Vagina (tissue), 2 donors: ENCODE data around the gene COL18A1. TPM values are rescaled to one million over a fixed set of nuclear protein-coding genes. Genes with fewer than 3 reads are reported as not detected.

Experiments used
- DNase-seq, 2 donors: peaks; one replicate each; pipeline ENCODE4 v3.0.0-alpha.2; 2017; ENCODE audit errors: extremely low spot score in 2 of 2
- H3K27ac ChIP-seq: fragments of 200-600 bp; sonication (generic); one replicate; pipeline ENCODE4 v1.5.1; 2019
- H3K27me3 ChIP-seq: fragments of 200-600 bp; sonication (generic); one replicate; pipeline ENCODE4 v1.5.1; 2019
- H3K36me3 ChIP-seq, 2 donors: fragments of 200-600 bp; sonication (generic); one replicate each; pipeline ENCODE4 v1.5.1; 2017 to 2019
- H3K4me1 ChIP-seq: fragments of 200-600 bp; sonication (generic); one replicate; pipeline ENCODE4 v1.5.1; 2019
- H3K4me3 ChIP-seq, 2 donors: fragments of 200-600 bp; sonication (generic); 1 replicate in 1 of 2; 2 replicates in 1 of 2; pipeline ENCODE4 v1.5.1; 2016 to 2019
- H3K9me3 ChIP-seq: fragments of 200-600 bp; sonication (generic); one replicate; pipeline ENCODE4 v1.5.1; 2019
- CTCF ChIP-seq, 3 experiments: fragments of 450-650 bp in 2 of 3; fragments of 200-600 bp in 1 of 3; sonication (generic) in 1 of 3; IDR thresholded peaks; one replicate each; pipeline ENCODE4 v1.5.1; 2017 to 2019; ENCODE audit warnings: antibody characterized with exemption in 3 of 3, mild to moderate bottlenecking in 2 of 3, moderate library complexity in 2 of 3
- POLR2A ChIP-seq, 2 donors: fragments of 450-650 bp; IDR thresholded peaks; one replicate each; pipeline ENCODE4 v1.6.1; 2017; ENCODE audit warnings: antibody characterized with exemption in 2 of 2, mild to moderate bottlenecking in 2 of 2, moderate library complexity in 2 of 2
- POLR2AphosphoS5 ChIP-seq, 2 donors: sonication (generic); formaldehyde crosslinking; IDR thresholded peaks; one replicate each; pipeline ENCODE4 v1.9.0; 2017; ENCODE audit warnings: antibody characterized with exemption in 2 of 2, mild to moderate bottlenecking in 2 of 2, low read depth in 1 of 2; ENCODE audit not compliant: insufficient read depth in 1 of 2
- intact Hi-C: fragments of 100-400 bp; cut with DNase I; formaldehyde crosslinking; loops from one replicate; pipeline ENCODE4 v1.15.1; 2023
- total RNA-seq: library from RNA; depleted of rRNA; stranded (reverse); fragments of >200 nt; gene quantifications from one replicate; pipeline ENCODE4 v1.2.3, GENCODE V29; 2016

The COL18A1 gene
- total RNA-seq, 1 donor from 2014 or later, result 86.7 TPM

- TF ChIP-seq POLR2A (IDR thresholded peaks at IDR 0.05) (no peak), POLR2AphosphoS5 (IDR thresholded peaks at IDR 0.05; ENCODE audit: insufficient read depth in 1 of 2, low read depth in 1 of 2) (no peak), CTCF (IDR thresholded peaks at IDR 0.05) (no peak)
- H3K9me3 ChIP-seq, result peaks cover 22% of the 10 kb centered on the region
- H3K36me3 ChIP-seq, result no peaks in the 10 kb centered on the region
- intact Hi-C loops, result no loop called here
- H3K27me3 ChIP-seq, result no peaks in the 10 kb centered on the region
- no peaks in the 10 kb centered on the region for H3K4me1 ChIP-seq
- H3K4me3 ChIP-seq, result no peak overlapping the region
- DNase-seq, result no peak
- no peak overlapping the region for H3K27ac ChIP-seq
These were observed 113.8 kb downstream of the COL18A1 start for GRCh38 chr21:45518742-45519141.

GRCh38 chr21:45519182-45519581, 114.2 kb downstream of the COL18A1 start:
- Histone ChIP-seq H3K27me3 (no peaks in the 10 kb centered on the region), H3K4me3 (no peak overlapping the region), H3K36me3 (no peaks in the 10 kb centered on the region), H3K9me3 (peaks cover 22% of the 10 kb centered on the region), H3K27ac (no peak overlapping the region), H3K4me1 (no peaks in the 10 kb centered on the region)
- no peak for DNase-seq
- intact Hi-C loops, result no loop called here
- no peak for TF ChIP-seq POLR2A (IDR thresholded peaks at IDR 0.05)
- no peak for TF ChIP-seq CTCF (IDR thresholded peaks at IDR 0.05)
- TF ChIP-seq POLR2AphosphoS5 (IDR thresholded peaks at IDR 0.05; ENCODE audit: insufficient read depth in 1 of 2, low read depth in 1 of 2), result no peak

- no peak for DNase-seq
- peaks cover 22% of the 10 kb centered on the region for H3K9me3 ChIP-seq
These were observed 116.3 kb downstream of the COL18A1 start for GRCh38 chr21:45521241-45521640.

GRCh38 chr21:45522381-45522780, 117.4 kb downstream of the COL18A1 start:
- no peak overlapping the region for H3K27ac ChIP-seq
- TF ChIP-seq CTCF (IDR thresholded peaks at IDR 0.05) (no peak), POLR2A (IDR thresholded peaks at IDR 0.05) (no peak), POLR2AphosphoS5 (IDR thresholded peaks at IDR 0.05; ENCODE audit: insufficient read depth in 1 of 2, low read depth in 1 of 2) (no peak)
- H3K36me3 ChIP-seq, result no peaks in the 10 kb centered on the region
- no peaks in the 10 kb centered on the region for H3K27me3 ChIP-seq
- H3K4me1 ChIP-seq, result no peaks in the 10 kb centered on the region
- peaks cover 22% of the 10 kb centered on the region for H3K9me3 ChIP-seq
- intact Hi-C loops, result no loop called here
- H3K4me3 ChIP-seq, result no peak overlapping the region
- no peak for DNase-seq

More at GRCh38 chr21:45521241-45521640, 116.3 kb downstream of the COL18A1 start:
- TF ChIP-seq POLR2AphosphoS5 (IDR thresholded peaks at IDR 0.05; ENCODE audit: insufficient read depth in 1 of 2, low read depth in 1 of 2) (no peak), POLR2A (IDR thresholded peaks at IDR 0.05) (no peak), CTCF (IDR thresholded peaks at IDR 0.05) (no peak)
- Histone ChIP-seq H3K27ac (no peak overlapping the region), H3K36me3 (no peaks in the 10 kb centered on the region), H3K4me3 (no peak overlapping the region), H3K4me1 (no peaks in the 10 kb centered on the region), H3K27me3 (no peaks in the 10 kb centered on the region)
- intact Hi-C loops, result no loop called here

- DNase-seq, result no peak
- no peak overlapping the region for H3K27ac ChIP-seq
- TF ChIP-seq POLR2A (IDR thresholded peaks at IDR 0.05), result no peak
- no peak for TF ChIP-seq POLR2AphosphoS5 (IDR thresholded peaks at IDR 0.05; ENCODE audit: insufficient read depth in 1 of 2, low read depth in 1 of 2)
- TF ChIP-seq CTCF (IDR thresholded peaks at IDR 0.05), result no peak
- H3K36me3 ChIP-seq, result no peaks in the 10 kb centered on the region
- no peak overlapping the region for H3K4me3 ChIP-seq
- intact Hi-C loops, result no loop called here
- H3K9me3 ChIP-seq, result peaks cover 22% of the 10 kb centered on the region
- no peaks in the 10 kb centered on the region for H3K27me3 ChIP-seq
- H3K4me1 ChIP-seq, result no peaks in the 10 kb centered on the region
These were observed 118.0 kb downstream of the COL18A1 start for GRCh38 chr21:45522986-45523385.
